KBM-7 (cell line): ENCODE data around the gene GUCA1A.
"Not testable (repeated sequence)": the region's sequence is repeated elsewhere in the genome, so short reads cannot be mapped to it uniquely, and the experiment has no call there.

Experiments used
- DNase-seq: peaks from one replicate; pipeline ENCODE4 v3.0.0-alpha.2; 2015
- in situ Hi-C: fragments of 300-500 bp; cut with MboI; formaldehyde crosslinking; loops from 2 replicates; pipeline ENCODE4 v1.14.3; 2020; ENCODE audit warnings: low sequenced_read_pairs, low pct_unique_long_range_greater_than_20kb, mixed read lengths

The GUCA1A gene

GRCh38 chr6:42168650-42169049 is 4.5 kb upstream of the GUCA1A start:
- DNase-seq = no peak
- in situ Hi-C loops = no loop called here

GRCh38 chr6:42169780-42170179 is 3.4 kb upstream of the GUCA1A start:
- DNase-seq, in situ Hi-C loops: not testable (repeated sequence)

GRCh38 chr6:42171813-42172581 is 1.2 kb upstream of the GUCA1A start:
- in situ Hi-C loops = no loop called here
- no peak for DNase-seq

- DNase-seq = no peak
Observed at GRCh38 chr6:42175860-42176259, 2.7 kb downstream of the GUCA1A start.

GRCh38 chr6:42176981-42177380 is 3.8 kb downstream of the GUCA1A start:
- in situ Hi-C loops = no loop called here

More at GRCh38 chr6:42175860-42176259, 2.7 kb downstream of the GUCA1A start:
- in situ Hi-C loops = no loop called here

GRCh38 chr6:42177514-42178364 is 4.6 kb downstream of the GUCA1A start:
- in situ Hi-C loops = no loop called here
- DNase-seq = no peak

More at GRCh38 chr6:42176981-42177380, 3.8 kb downstream of the GUCA1A start:
- no peak for DNase-seq

- DNase-seq = no peak
- in situ Hi-C loops = no loop called here
Observed at GRCh38 chr6:42179261-42179944, 6.2 kb downstream of the GUCA1A start.

GRCh38 chr6:42179945-42180313 is 6.8 kb downstream of the GUCA1A start:
- in situ Hi-C loops = no loop called here
- no peak for DNase-seq

- no peak for DNase-seq
- in situ Hi-C loops = no loop called here
Observed at GRCh38 chr6:42182101-42182500, 8.9 kb downstream of the GUCA1A start.

- in situ Hi-C loops = no loop called here
- no peak for DNase-seq
Observed at GRCh38 chr6:42184475-42184874, 11.3 kb downstream of the GUCA1A start.

- in situ Hi-C loops = no loop called here
- no peak for DNase-seq
Observed at GRCh38 chr6:42185597-42185996, 12.4 kb downstream of the GUCA1A start.

- in situ Hi-C loops = no loop called here
- DNase-seq = no peak
Observed at GRCh38 chr6:42188406-42188805, 15.2 kb downstream of the GUCA1A start.

GRCh38 chr6:42190554-42191183 is 17.5 kb downstream of the GUCA1A start:
- in situ Hi-C loops = no loop called here

GRCh38 chr6:42192385-42192784 is 19.2 kb downstream of the GUCA1A start:
- in situ Hi-C loops, DNase-seq: not testable (repeated sequence)

More at GRCh38 chr6:42190554-42191183, 17.5 kb downstream of the GUCA1A start:
- no peak for DNase-seq

GRCh38 chr6:42193491-42193894 is 20.3 kb downstream of the GUCA1A start:
- DNase-seq = no peak
- in situ Hi-C loops = no loop called here

GRCh38 chr6:42194056-42194455 is 20.9 kb downstream of the GUCA1A start:
- DNase-seq = no peak
- in situ Hi-C loops = no loop called here

- in situ Hi-C loops = no loop called here
- DNase-seq = no peak
Observed at GRCh38 chr6:42195415-42195814, 22.3 kb downstream of the GUCA1A start.

- in situ Hi-C loops = no loop called here
- DNase-seq = peak; percentile 51
Observed at GRCh38 chr6:42197555-42198362, 24.6 kb downstream of the GUCA1A start.
